Heart left ventricle (tissue), 16 donors: Measurements from ENCODE around the gene SP4. TPM values are rescaled to one million over a fixed set of nuclear protein-coding genes. Genes with fewer than 3 reads are reported as not detected.
A peak's percentile ranks its signal among the peaks of the same experiment; 100 is the strongest.

Experiments
- ATAC-seq, 4 donors: fragments of 200-7000 bp; cut with Tn5 transposase; one replicate each; pipeline ENCODE4 v1.9.1; 2020 to 2022; ENCODE audit warnings: moderate library complexity in 4 of 4, mild to moderate bottlenecking in 3 of 4, moderate number of reproducible peaks in 1 of 4
- DNase-seq, 5 donors: peaks; one replicate each; pipeline ENCODE4 v3.0.0-alpha.2; 2020
- H3K27ac ChIP-seq, 12 donors: fragments of 200-600 bp; sonication (generic) in 4 of 12; one replicate each; pipeline versions ENCODE4 v1.5.0 to v1.8.0; 2016 to 2022; ENCODE audit warnings: mild to moderate bottlenecking in 2 of 12
- H3K27me3 ChIP-seq, 9 donors: fragments of 200-600 bp; sonication (generic) in 2 of 9; one replicate each; pipeline versions ENCODE4 v1.5.1 to v1.8.0; 2016 to 2022; ENCODE audit warnings: mild to moderate bottlenecking in 3 of 9
- H3K36me3 ChIP-seq, 9 donors: fragments of 200-600 bp; sonication (generic) in 2 of 9; one replicate each; pipeline versions ENCODE4 v1.5.0 to v1.8.0; 2018 to 2022; ENCODE audit warnings: mild to moderate bottlenecking in 2 of 9
- H3K4me1 ChIP-seq, 12 donors: fragments of 200-600 bp; sonication (generic) in 4 of 12; one replicate each; pipeline versions ENCODE4 v1.5.0 to v1.8.0; 2016 to 2022; ENCODE audit warnings: mild to moderate bottlenecking in 3 of 12
- H3K4me3 ChIP-seq, 12 donors: fragments of 200-600 bp; sonication (generic) in 4 of 12; one replicate each; pipeline versions ENCODE4 v1.5.0 to v1.8.0; 2017 to 2022; ENCODE audit warnings: mild to moderate bottlenecking in 9 of 12, moderate library complexity in 4 of 12
- H3K9me3 ChIP-seq, 12 donors: fragments of 200-600 bp; sonication (generic) in 4 of 12; one replicate each; pipeline versions ENCODE4 v1.5.0 to v1.8.0; 2016 to 2022; ENCODE audit warnings: mild to moderate bottlenecking in 1 of 12
- CTCF ChIP-seq, 12 donors: fragments of 200-600 bp; sonication (generic) in 4 of 12; IDR thresholded peaks; one replicate each; pipeline versions ENCODE4 v1.5.0 to v1.8.0; 2018 to 2022; ENCODE audit warnings: antibody characterized with exemption in 12 of 12, mild to moderate bottlenecking in 5 of 12
- POLR2A ChIP-seq, 2 donors: fragments of 450-650 bp; IDR thresholded peaks; one replicate each; pipeline ENCODE4 v1.6.1; 2017; ENCODE audit warnings: antibody characterized with exemption in 2 of 2, mild to moderate bottlenecking in 2 of 2, moderate library complexity in 2 of 2
- WGBS, 4 donors: extraction: QIAGEN DNeasy Blood & Tissue Kit in 2 of 4; methylation state at CpG; one replicate each; pipeline versions ENCODE4 v1.1.5 to v1.1.7; 2013 to 2018; 5-methylcytosine and 5-hydroxymethylcytosine counted together
- intact Hi-C, 10 donors: fragments of 100-400 bp; cut with DNase I; formaldehyde crosslinking; loops; one replicate each; pipeline versions ENCODE4 v1.11.1 to v1.14.2; 2022
- polyA plus RNA-seq, 2 donors: library from polyadenylated mRNA; stranded (reverse); fragments of 200-250 nt; gene quantifications; one replicate each; pipeline ENCODE4 v1.2.3, GENCODE V29; 2013
- total RNA-seq, 9 donors: library from RNA; depleted of rRNA in 2 of 9; stranded (reverse); fragments of >200 nt in 2 of 9; fragmentation: NEBNext Ultra II Directional in 3 of 9; extraction: Animal tissue kit (Norgen Biotek cat#: 25700) in 3 of 9; gene quantifications; one replicate each; pipeline versions ENCODE4 v1.1.0 to v1.2.4, GENCODE V29; 2016 to 2023
- donor health status: ischemic (EF 13 %, LVEDD 7.1; RV severe dilation, severe dysfunction).
- donor health status: healthy with polysubstance abuse.
- donor health status: DM: no; HTN: yes; CAD: no.
- donor health status: DM: no; HTN: no; CAD: no.
- donor health status: ischemic (EF 25% LVEDD 6.9; RV normal size, moderate dysfunction).
- donor health status: ischemic (EF 25% LVEDD 5.7; RV mildly dilated, moderate dysfunction).
- donor health status: healthy.
- donor health status: DM: yes; HTN: yes; CAD: no.
- donor health status: ischemic (EF 35%, LVEDD 5.7; RV mildly dilated, moderate dysfunction).
- donor health status: nonischemic (EF 11% LVEDD 7.7; RV severe dilation, severe dysfunction).
- donor health status: DM: yes; HTN: yes; CAD: no.
- donor health status: PGD.
- donor health status: ischemic (EF 29% LVEDD 5.4; RV normal size, mild dysfunction).
- donor health status: nonischemic (EF 23%, LVEDD 6.1; RV moderate dilation, normal function).

Gene SP4
- total and polyA plus RNA-seq, 11 donors, result 1.5 to 8.9 (median 5.7) TPM

- no peak for DNase-seq
- H3K4me1 ChIP-seq, result no peaks in the 10 kb centered on the region
- intact Hi-C loops, result no loop called here
- H3K36me3 ChIP-seq, result peaks cover 0 to 7% (median 0%) of the 10 kb centered on the region in 9 donors
- TF ChIP-seq CTCF (IDR thresholded peaks at IDR 0.05), result peak in 1 of 12 donors; percentile 6
- TF ChIP-seq POLR2A (IDR thresholded peaks at IDR 0.05), result no peak
- H3K4me3 ChIP-seq, result no peak overlapping the region
- ATAC-seq, result no peak
- H3K27ac ChIP-seq, result no peak overlapping the region
- peaks cover 0 to 42% (median 12%) of the 10 kb centered on the region in 12 donors for H3K9me3 ChIP-seq
- no peaks in the 10 kb centered on the region for H3K27me3 ChIP-seq
Observed at GRCh38 chr7:21497072-21497471, 69.2 kb downstream of the SP4 start.

DNA sequence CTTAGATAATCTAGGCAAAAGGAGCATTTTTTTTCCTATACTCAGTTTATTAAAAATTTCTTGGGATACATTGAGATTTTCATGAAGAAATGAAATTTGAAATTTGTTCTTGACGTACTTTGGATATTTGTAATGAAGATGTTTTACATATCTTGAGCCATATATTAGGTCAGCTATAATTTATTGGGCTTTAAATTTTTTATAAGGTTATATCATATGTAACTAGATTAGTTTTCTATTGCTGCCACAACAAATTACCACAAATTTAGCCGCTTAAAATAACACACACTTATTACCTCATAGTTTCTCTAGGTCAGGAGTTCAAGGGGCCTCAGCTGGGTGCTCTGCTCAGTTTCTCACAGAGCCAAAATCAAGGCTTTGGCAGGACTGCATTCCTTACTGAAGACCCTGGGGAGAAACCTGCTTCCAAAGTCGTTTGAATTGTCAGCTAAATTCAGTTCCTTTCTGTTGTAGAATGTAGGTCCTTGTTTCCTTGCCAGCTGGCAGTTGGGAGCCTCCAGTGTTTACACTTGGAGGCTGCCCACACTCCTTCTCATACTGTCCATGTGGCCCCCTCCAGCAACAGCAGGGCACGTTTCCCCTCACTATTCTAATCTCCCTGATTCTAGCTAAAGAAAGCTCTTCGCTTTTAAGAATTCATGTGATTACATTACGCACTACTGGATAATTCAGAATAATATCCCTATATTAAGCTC lies 72.4 kb downstream of the SP4 start:
- DNase-seq (no peak), ATAC-seq (no peak)
- Histone ChIP-seq H3K4me3 (no peak overlapping the region), H3K4me1 (no peaks in the 10 kb centered on the region), H3K27ac (no peak overlapping the region), H3K27me3 (no peaks in the 10 kb centered on the region), H3K9me3 (peaks cover 0 to 23% (median 8%) of the 10 kb centered on the region in 12 donors), H3K36me3 (no peaks in the 10 kb centered on the region)
- TF ChIP-seq POLR2A (IDR thresholded peaks at IDR 0.05), result no peak
- TF ChIP-seq CTCF (IDR thresholded peaks at IDR 0.05), result no peak
- WGBS, 4 donors, result 82 to 84% (median 83%) methylated on average over 6 of the region's 6 CpGs
- intact Hi-C loops, result loop anchor here in 3 of 10 donors (5.0 to 10.0 kb wide), 4 partner anchors 238 to 725 kb away; partner anchors contain the start of gene SP8 (in 2 of the 3)

DNA sequence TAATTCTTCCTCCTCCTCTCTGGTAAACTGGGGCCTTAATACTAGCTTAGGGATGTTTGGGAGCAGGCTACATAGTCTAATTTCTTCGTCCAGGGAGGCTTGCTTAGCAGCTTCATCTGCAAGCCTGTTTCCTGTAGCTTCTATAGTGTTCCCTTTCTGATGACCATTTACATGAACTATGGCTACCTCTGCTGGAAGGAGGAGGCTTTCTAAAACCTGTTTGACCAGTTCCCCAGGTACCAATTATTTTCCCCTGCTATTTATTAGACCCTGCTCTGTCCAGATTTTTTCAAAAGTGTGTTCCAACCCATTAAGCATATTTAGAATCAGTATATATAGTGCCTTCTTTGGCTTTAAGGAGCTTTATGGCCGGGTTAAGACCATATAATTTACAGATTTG lies 76.1 kb downstream of the SP4 start:
- intact Hi-C loops, result loop anchor here in 3 of 10 donors (5.0 to 10.0 kb wide), 4 partner anchors 242 to 729 kb away; partner anchors contain the start of gene SP8 (in 2 of the 3)
- 90 to 96% (median 94%) methylated on average over 2 of the region's 2 CpGs for WGBS, 4 donors
- Histone ChIP-seq H3K4me3 (no peak overlapping the region), H3K36me3 (no peaks in the 10 kb centered on the region), H3K27me3 (no peaks in the 10 kb centered on the region), H3K27ac (no peak overlapping the region), H3K9me3 (peaks cover 0 to 5% (median 0%) of the 10 kb centered on the region in 12 donors), H3K4me1 (no peaks in the 10 kb centered on the region)
- no peak for DNase-seq
- no peak for ATAC-seq
- no peak for TF ChIP-seq POLR2A (IDR thresholded peaks at IDR 0.05)
- no peak for TF ChIP-seq CTCF (IDR thresholded peaks at IDR 0.05)

- Histone ChIP-seq H3K27ac (no peak overlapping the region), H3K4me3 (no peak overlapping the region), H3K9me3 (no peaks in the 10 kb centered on the region), H3K36me3 (peaks cover 0 to 21% (median 12%) of the 10 kb centered on the region in 9 donors), H3K27me3 (no peaks in the 10 kb centered on the region), H3K4me1 (no peaks in the 10 kb centered on the region)
- 85 to 90% (median 89%) methylated on average over 8 of the region's 8 CpGs for WGBS, 4 donors
- peak; percentile 54 to 80 (median 66) for TF ChIP-seq CTCF (IDR thresholded peaks at IDR 0.05)
- no peak for TF ChIP-seq POLR2A (IDR thresholded peaks at IDR 0.05)
- DNase-seq, result peak in 3 of 5 donors; percentile 9 to 33 (median 21)
- peak; percentile 47 to 72 (median 66) for ATAC-seq
- intact Hi-C loops, result loop anchor here in 9 of 10 donors (1.0 to 10.0 kb wide), 10 partner anchors 245 to 733 kb away; partner anchors contain the start of gene SP8 (in 2 of the 9)
Observed at GRCh38 chr7:21507627-21508343, 79.9 kb downstream of the SP4 start.
